Right atrium auricular region (tissue), 2 donors: Measurements from ENCODE around the gene B4GALNT2. TPM values are rescaled to one million over a fixed set of nuclear protein-coding genes. Genes with fewer than 3 reads are reported as not detected.

Experiments
- DNase-seq: peaks from one replicate; pipeline ENCODE4 v3.0.0-alpha.2; 2019; ENCODE audit warnings: low spot score
- H3K27ac ChIP-seq, 2 donors: fragments of 200-600 bp; sonication (generic); 1 replicate in 1 of 2; 2 replicates in 1 of 2; pipeline ENCODE4 v1.5.1; 2016 to 2019
- H3K27me3 ChIP-seq, 2 donors: fragments of 200-600 bp; sonication (generic); one replicate each; pipeline versions ENCODE4 v1.5.1 to v1.6.0; 2017 to 2019
- H3K36me3 ChIP-seq: fragments of 200-600 bp; sonication (generic); one replicate; pipeline ENCODE4 v1.5.1; 2016
- H3K4me1 ChIP-seq, 2 donors: fragments of 200-600 bp; sonication (generic); one replicate each; pipeline versions ENCODE4 v1.5.1 to v1.6.0; 2017 to 2019
- H3K4me3 ChIP-seq, 2 donors: fragments of 200-600 bp; sonication (generic); 1 replicate in 1 of 2; 2 replicates in 1 of 2; pipeline ENCODE4 v1.5.1; 2017 to 2019; ENCODE audit warnings: mild to moderate bottlenecking in 1 of 2, moderate library complexity in 1 of 2
- H3K9me3 ChIP-seq, 2 donors: fragments of 200-600 bp; sonication (generic); one replicate each; pipeline ENCODE4 v1.5.1; 2019
- CTCF ChIP-seq, 2 donors: fragments of 200-600 bp; sonication (generic); IDR thresholded peaks; one replicate each; pipeline ENCODE4 v1.5.1; 2019; ENCODE audit warnings: antibody characterized with exemption in 2 of 2
- total RNA-seq, 2 donors: library from RNA; depleted of rRNA; stranded (reverse); fragments of >200 nt; gene quantifications; one replicate each; pipeline ENCODE4 v1.1.0, GENCODE V29; 2016

Gene B4GALNT2
- total RNA-seq, 2 donors from 2014 or later, result not detected

DNA sequence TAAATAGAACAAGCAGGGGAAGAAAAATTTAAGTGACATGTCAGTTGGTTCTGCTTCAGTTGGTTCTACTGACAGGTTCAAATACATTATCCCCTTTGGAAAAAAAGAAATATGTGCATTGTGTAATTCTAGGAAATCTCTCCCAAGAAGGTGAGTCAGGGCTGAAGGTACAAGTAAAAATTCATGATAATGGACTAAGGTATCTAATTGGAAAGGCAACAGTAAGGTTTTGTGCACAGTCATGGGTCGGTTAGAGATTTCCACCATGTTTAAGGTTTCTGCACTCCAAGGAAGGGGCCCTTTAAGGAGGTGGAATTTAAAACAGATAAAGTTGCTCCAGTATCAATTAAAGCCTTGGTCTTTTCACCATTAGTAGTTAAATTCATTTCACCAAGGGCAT lies 17.9 kb upstream of the B4GALNT2 start:
- DNase-seq, result no peak
- no peaks in the 10 kb centered on the region for H3K27me3 ChIP-seq
- no peaks in the 10 kb centered on the region for H3K36me3 ChIP-seq
- no peak overlapping the region for H3K4me3 ChIP-seq
- no peak overlapping the region for H3K27ac ChIP-seq
- no peaks in the 10 kb centered on the region for H3K4me1 ChIP-seq
- no peak for TF ChIP-seq CTCF (IDR thresholded peaks at IDR 0.05)
- no peaks in the 10 kb centered on the region for H3K9me3 ChIP-seq

GRCh38 chr17:49117587-49118230 lies 14.9 kb upstream of the B4GALNT2 start:
- DNase-seq, result no peak
- TF ChIP-seq CTCF (IDR thresholded peaks at IDR 0.05), result no peak
- Histone ChIP-seq H3K27me3 (no peaks in the 10 kb centered on the region), H3K27ac (no peak overlapping the region), H3K36me3 (no peaks in the 10 kb centered on the region), H3K9me3 (no peaks in the 10 kb centered on the region), H3K4me3 (no peak overlapping the region), H3K4me1 (no peaks in the 10 kb centered on the region)

DNA sequence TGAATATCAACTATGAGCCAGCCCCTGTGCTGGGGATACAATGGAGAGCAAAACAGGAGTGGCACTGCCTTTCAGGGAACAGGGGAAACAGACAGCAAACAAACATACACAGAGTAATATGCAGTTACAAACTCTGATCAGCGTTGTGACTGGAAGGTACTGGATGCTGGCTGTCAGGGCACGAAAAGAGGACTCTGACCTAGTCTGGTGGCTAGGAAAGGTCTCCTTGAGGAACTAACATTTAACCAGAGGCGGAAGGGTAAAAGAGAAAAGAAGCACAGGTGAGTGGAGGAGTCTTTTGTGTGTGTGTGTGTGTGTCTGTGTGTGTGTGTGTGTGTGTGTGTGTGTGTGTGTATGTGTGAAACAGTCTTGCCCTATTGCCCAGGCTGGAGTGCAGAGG lies 12.4 kb upstream of the B4GALNT2 start:
- Histone ChIP-seq H3K27ac (no peak overlapping the region), H3K4me3 (no peak overlapping the region), H3K36me3 (no peaks in the 10 kb centered on the region), H3K4me1 (no peaks in the 10 kb centered on the region), H3K27me3 (no peaks in the 10 kb centered on the region), H3K9me3 (no peaks in the 10 kb centered on the region)
- TF ChIP-seq CTCF (IDR thresholded peaks at IDR 0.05), result no peak
- DNase-seq, result no peak

DNA sequence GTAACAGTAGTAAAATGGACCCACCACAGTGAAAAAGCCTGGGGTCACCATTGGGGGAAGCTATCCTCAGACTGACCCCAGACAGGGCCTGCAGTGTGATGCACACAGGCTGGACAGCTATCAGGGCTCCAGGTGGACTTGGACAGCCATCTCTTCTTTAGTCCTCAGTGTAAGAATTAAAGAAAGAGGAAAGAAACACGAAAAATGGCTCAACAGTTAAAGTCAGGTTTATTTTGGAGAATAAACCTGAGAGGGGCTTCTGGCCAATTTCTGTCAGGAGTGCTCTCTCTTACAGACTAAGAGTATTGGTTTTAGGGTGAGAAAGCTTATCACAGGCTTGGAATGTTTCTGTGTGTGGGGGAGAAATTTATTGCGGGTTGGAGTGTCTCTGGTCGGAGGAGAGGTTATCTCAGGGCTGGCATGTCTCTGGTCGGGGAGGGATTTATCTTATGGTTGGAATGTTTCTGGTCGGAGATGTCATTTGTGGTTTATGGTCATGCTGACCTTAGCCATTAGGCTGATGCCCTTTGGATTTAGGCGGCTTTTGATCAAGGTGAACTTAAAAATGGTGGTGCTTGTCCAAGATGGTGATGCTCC lies 10.8 kb upstream of the B4GALNT2 start:
- no peaks in the 10 kb centered on the region for H3K4me1 ChIP-seq
- H3K27me3 ChIP-seq, result no peaks in the 10 kb centered on the region
- H3K9me3 ChIP-seq, result no peaks in the 10 kb centered on the region
- no peak overlapping the region for H3K27ac ChIP-seq
- H3K36me3 ChIP-seq, result no peaks in the 10 kb centered on the region
- no peak overlapping the region for H3K4me3 ChIP-seq
- no peak for TF ChIP-seq CTCF (IDR thresholded peaks at IDR 0.05)
- DNase-seq, result no peak

GRCh38 chr17:49122566-49122965 lies 10.0 kb upstream of the B4GALNT2 start:
- Histone ChIP-seq H3K9me3 (no peaks in the 10 kb centered on the region), H3K27me3 (no peaks in the 10 kb centered on the region), H3K4me3 (no peak overlapping the region), H3K4me1 (no peaks in the 10 kb centered on the region), H3K27ac (no peak overlapping the region), H3K36me3 (no peaks in the 10 kb centered on the region)
- no peak for TF ChIP-seq CTCF (IDR thresholded peaks at IDR 0.05)
- DNase-seq, result no peak

- no peaks in the 10 kb centered on the region for H3K36me3 ChIP-seq
- H3K4me3 ChIP-seq, result no peak overlapping the region
- no peaks in the 10 kb centered on the region for H3K27me3 ChIP-seq
- TF ChIP-seq CTCF (IDR thresholded peaks at IDR 0.05), result no peak
- no peaks in the 10 kb centered on the region for H3K4me1 ChIP-seq
- H3K27ac ChIP-seq, result no peak overlapping the region
- no peaks in the 10 kb centered on the region for H3K9me3 ChIP-seq
- DNase-seq, result no peak
These were observed 9.5 kb upstream of the B4GALNT2 start for GRCh38 chr17:49123061-49123460.
